SU-DHL-6 (cell line): ENCODE results near the gene CPNE2.

Experiments
- CTCF ChIP-seq: fragments of 200-600 bp; sonication (generic); IDR thresholded peaks from one replicate; pipeline ENCODE4 v1.5.1; 2017; ENCODE audit warnings: antibody characterized with exemption, mild to moderate bottlenecking, low read length, moderate library complexity; ENCODE audit not compliant: insufficient read depth, poor library complexity, severe bottlenecking
- EZH2phosphoT487 ChIP-seq: fragments of 200-600 bp; sonication (generic), shearing (Covaris generic); conservative IDR thresholded peaks from 2 replicates; pipeline ENCODE4 v1.6.1; 2018; ENCODE audit warnings: mild to moderate bottlenecking, antibody characterized with exemption, low read length, moderate library complexity, mixed read lengths

GRCh38 chr16:57125969-57126368, 33.6 kb downstream of the CPNE2 start:
- no peak for TF ChIP-seq CTCF
- no peak for TF ChIP-seq EZH2phosphoT487
